K562 (cell line): ENCODE results near the gene CLPSL1. TPM values are rescaled to one million over a fixed set of nuclear protein-coding genes. Genes with fewer than 3 reads are reported as not detected.

Source experiments
- CREB1 ChIP-seq, 2 experiments: sonication (generic) in 1 of 2; formaldehyde crosslinking in 1 of 2; IDR thresholded peaks; 2 replicates each; pipeline versions ENCODE4 v1.6.1 to v1.8.0; 2012 to 2022; ENCODE audit warnings: inconsistent platforms in 1 of 2, mild to moderate bottlenecking in 1 of 2, missing genetic modification reagents in 1 of 2, moderate library complexity in 1 of 2
- FOXA3 ChIP-seq, 2 experiments: fragments of 450-650 bp in 1 of 2; sonication (generic) in 1 of 2; formaldehyde crosslinking; IDR thresholded peaks in 1 of 2; conservative IDR thresholded peaks in 1 of 2; 2 replicates each; pipeline versions ENCODE4 v1.4.0 to v1.8.0; 2020 to 2022; ENCODE audit warnings: mild to moderate bottlenecking in 2 of 2, missing genetic modification reagents in 1 of 2
- FOXJ2 ChIP-seq: fragments of 200-800 bp; sonication (Bioruptor generic); IDR thresholded peaks from 2 replicates; pipeline ENCODE4 v1.6.1; 2016; ENCODE audit warnings: missing genetic modification characterization, missing compliant biosample characterization
- MCM3 ChIP-seq: fragments of 450-650 bp; IDR thresholded peaks from 2 replicates; pipeline ENCODE4 v1.6.1; 2016
- MTA2 ChIP-seq: fragments of 450-650 bp; IDR thresholded peaks from 2 replicates; pipeline ENCODE4 v1.6.1; 2016; ENCODE audit warnings: low read depth
- NFIC ChIP-seq: fragments of 450-650 bp; IDR thresholded peaks from 2 replicates; pipeline ENCODE4 v1.6.1; 2017; ENCODE audit warnings: mild to moderate bottlenecking, inconsistent platforms
- POU5F1 ChIP-seq: fragments of 150-350 bp; IDR thresholded peaks from 2 replicates; pipeline ENCODE4 v1.6.1; 2014; ENCODE audit warnings: borderline replicate concordance, low read length, low read depth, mild to moderate bottlenecking; ENCODE audit not compliant: partially characterized antibody
- RBBP5 ChIP-seq: fragments of 200-600 bp; sonication (generic); IDR thresholded peaks from 2 replicates; pipeline ENCODE4 v1.6.1; 2012; ENCODE audit warnings: borderline replicate concordance, mild to moderate bottlenecking, low read length, control low read depth, inconsistent platforms; ENCODE audit not compliant: insufficient read depth, poor library complexity, severe bottlenecking
- SUPT5H ChIP-seq: fragments of 450-650 bp; IDR thresholded peaks from 2 replicates; pipeline ENCODE4 v1.6.1; 2016
- TARDBP ChIP-seq: fragments of 450-650 bp; IDR thresholded peaks from 2 replicates; pipeline ENCODE4 v1.6.1; 2016
- ZNF124 ChIP-seq: sonication (generic); formaldehyde crosslinking; IDR thresholded peaks from 2 replicates; pipeline ENCODE4 v1.8.1; 2022; ENCODE audit warnings: missing genetic modification reagents
- polyA plus RNA-seq, 8 experiments: library from polyadenylated mRNA; depleted of rRNA in 4 of 8; stranded (reverse) in 5 of 8; unstranded in 3 of 8; fragments of >200 nt; fragmentation: Nextera tagmentation in 2 of 8; fragmentation: Illumina TruSeq in 1 of 8; extraction: Ambion mirVana in 2 of 8; extraction: Trizol in 1 of 8; gene quantifications; 2 replicates each; pipeline versions ENCODE4 v1.2.1 to v1.2.3, GENCODE V29; 2011 to 2014; ENCODE audit warnings: inconsistent platforms in 1 of 8, missing spikeins in 1 of 8
- total RNA-seq, 7 experiments: library from RNA; depleted of rRNA in 6 of 7; stranded (reverse); fragments of >200 nt in 6 of 7; fragmentation: Illumina TruSeq in 2 of 7; extraction: Trizol in 2 of 7; gene quantifications; 2 replicates each; pipeline versions ENCODE4 v1.2.1 to v1.2.3, GENCODE V29; 2011 to 2021; ENCODE audit warnings: low replicate concordance in 1 of 7
- TF ChIP-seq, protein P1 (sequence below), 2 experiments: fragments of 450-650 bp; conservative IDR thresholded peaks; 2 replicates each; pipeline ENCODE4 v1.6.1; 2017; ENCODE audit warnings: mild to moderate bottlenecking in 2 of 2, moderate library complexity in 2 of 2
- TF ChIP-seq, protein P2 (sequence below): fragments of 250-450 bp; sonication (Bioruptor Pico); IDR thresholded peaks from 2 replicates; pipeline ENCODE4 v1.8.0; 2021; ENCODE audit warnings: mild to moderate bottlenecking, moderate library complexity
- TF ChIP-seq, protein P3 (sequence below): IDR thresholded peaks from 3 replicates; pipeline ENCODE4 v1.6.1; 2011; ENCODE audit warnings: borderline replicate concordance, mild to moderate bottlenecking; ENCODE audit not compliant: insufficient read length, insufficient read depth
- TF ChIP-seq, protein P4 (sequence below): sonication (generic); IDR thresholded peaks from 2 replicates; pipeline ENCODE4 v1.6.1; 2016
- TF ChIP-seq, protein P5 (sequence below): fragments of 200-800 bp; sonication (Bioruptor generic); IDR thresholded peaks from 2 replicates; pipeline ENCODE4 v1.6.1; 2017; ENCODE audit warnings: missing genetic modification characterization, missing compliant biosample characterization
- TF ChIP-seq, protein P6 (sequence below): fragments of 450-650 bp; IDR thresholded peaks from 2 replicates; pipeline ENCODE4 v1.6.1; 2016; ENCODE audit warnings: mild to moderate bottlenecking

Gene CLPSL1
- total and polyA plus RNA-seq, 9 of the 15 experiments (the other 6 are each of a cell fraction or from before 2014, with no cell fraction given) = not detected

DNA sequence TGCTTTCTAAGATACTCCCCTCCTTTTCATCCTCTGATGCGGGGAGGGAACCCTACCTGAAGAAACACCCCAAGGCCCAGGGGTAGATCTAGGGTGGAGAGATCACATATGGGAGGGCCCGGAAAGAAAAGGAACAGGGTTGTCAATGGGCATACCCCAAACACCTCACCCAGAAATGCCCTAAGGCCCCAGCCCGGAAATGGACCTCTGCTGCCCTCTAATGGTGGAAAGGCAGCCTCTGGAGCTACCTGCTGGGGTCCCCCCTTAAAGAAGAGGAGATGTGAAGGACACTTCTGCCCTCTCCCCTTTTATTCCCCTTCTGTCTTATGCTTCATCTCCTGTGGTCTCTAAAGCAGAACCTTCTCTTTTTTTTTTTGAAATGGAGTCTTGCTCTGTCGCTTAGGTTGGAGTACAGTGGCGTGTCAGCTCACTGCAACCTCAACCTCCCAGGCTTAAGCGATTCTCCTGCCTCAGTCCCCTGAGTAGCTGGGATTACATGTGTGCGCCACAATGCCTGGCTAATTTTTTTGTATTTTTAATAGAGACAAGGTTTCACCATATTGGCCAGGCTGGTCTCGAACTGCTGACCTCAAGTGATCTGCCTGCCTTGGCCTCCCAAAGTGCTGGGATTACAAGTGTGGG is 44.4 kb upstream of the CLPSL1 start (continued):
- TF ChIP-seq, protein P1, sequence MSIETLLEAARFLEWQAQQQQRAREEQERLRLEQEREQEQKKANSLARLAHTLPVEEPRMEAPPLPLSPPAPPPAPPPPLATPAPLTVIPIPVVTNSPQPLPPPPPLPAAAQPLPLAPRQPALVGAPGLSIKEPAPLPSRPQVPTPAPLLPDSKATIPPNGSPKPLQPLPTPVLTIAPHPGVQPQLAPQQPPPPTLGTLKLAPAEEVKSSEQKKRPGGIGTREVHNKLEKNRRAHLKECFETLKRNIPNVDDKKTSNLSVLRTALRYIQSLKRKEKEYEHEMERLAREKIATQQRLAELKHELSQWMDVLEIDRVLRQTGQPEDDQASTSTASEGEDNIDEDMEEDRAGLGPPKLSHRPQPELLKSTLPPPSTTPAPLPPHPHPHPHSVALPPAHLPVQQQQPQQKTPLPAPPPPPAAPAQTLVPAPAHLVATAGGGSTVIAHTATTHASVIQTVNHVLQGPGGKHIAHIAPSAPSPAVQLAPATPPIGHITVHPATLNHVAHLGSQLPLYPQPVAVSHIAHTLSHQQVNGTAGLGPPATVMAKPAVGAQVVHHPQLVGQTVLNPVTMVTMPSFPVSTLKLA (conservative IDR thresholded peaks at IDR 0.05) = 0 out of 4 replicates have a peak, but pooled peaks of 1 of the 2 experiments have one; percentile 16
- TF ChIP-seq, protein P2, sequence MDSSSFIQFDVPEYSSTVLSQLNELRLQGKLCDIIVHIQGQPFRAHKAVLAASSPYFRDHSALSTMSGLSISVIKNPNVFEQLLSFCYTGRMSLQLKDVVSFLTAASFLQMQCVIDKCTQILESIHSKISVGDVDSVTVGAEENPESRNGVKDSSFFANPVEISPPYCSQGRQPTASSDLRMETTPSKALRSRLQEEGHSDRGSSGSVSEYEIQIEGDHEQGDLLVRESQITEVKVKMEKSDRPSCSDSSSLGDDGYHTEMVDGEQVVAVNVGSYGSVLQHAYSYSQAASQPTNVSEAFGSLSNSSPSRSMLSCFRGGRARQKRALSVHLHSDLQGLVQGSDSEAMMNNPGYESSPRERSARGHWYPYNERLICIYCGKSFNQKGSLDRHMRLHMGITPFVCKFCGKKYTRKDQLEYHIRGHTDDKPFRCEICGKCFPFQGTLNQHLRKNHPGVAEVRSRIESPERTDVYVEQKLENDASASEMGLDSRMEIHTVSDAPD (CRISPR knock-in tag) = no peak
- TF ChIP-seq, protein P3, sequence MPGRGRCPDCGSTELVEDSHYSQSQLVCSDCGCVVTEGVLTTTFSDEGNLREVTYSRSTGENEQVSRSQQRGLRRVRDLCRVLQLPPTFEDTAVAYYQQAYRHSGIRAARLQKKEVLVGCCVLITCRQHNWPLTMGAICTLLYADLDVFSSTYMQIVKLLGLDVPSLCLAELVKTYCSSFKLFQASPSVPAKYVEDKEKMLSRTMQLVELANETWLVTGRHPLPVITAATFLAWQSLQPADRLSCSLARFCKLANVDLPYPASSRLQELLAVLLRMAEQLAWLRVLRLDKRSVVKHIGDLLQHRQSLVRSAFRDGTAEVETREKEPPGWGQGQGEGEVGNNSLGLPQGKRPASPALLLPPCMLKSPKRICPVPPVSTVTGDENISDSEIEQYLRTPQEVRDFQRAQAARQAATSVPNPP = no peak
- TF ChIP-seq FOXJ2 (tag) (no peak), POU5F1 (no peak), NFIC (peak; percentile 13; the same call in 1 of the 2 replicates), CREB1 (IDR thresholded peaks at IDR 0.05) (no peak), CREB1 (CRISPR knock-in tag; IDR thresholded peaks at IDR 0.05) (no peak), MCM3 (no peak), SUPT5H (no peak), ZNF124 (no peak), RBBP5 (no peak), MTA2 (no peak), TARDBP (no peak), FOXA3 (CRISPR knock-in tag; conservative IDR thresholded peaks at IDR 0.05 in 1 of 2, IDR thresholded peaks at IDR 0.05 in 1 of 2) (no peak)
- TF ChIP-seq, protein P4, sequence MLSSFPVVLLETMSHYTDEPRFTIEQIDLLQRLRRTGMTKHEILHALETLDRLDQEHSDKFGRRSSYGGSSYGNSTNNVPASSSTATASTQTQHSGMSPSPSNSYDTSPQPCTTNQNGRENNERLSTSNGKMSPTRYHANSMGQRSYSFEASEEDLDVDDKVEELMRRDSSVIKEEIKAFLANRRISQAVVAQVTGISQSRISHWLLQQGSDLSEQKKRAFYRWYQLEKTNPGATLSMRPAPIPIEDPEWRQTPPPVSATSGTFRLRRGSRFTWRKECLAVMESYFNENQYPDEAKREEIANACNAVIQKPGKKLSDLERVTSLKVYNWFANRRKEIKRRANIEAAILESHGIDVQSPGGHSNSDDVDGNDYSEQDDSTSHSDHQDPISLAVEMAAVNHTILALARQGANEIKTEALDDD = no peak
- TF ChIP-seq, protein P5, sequence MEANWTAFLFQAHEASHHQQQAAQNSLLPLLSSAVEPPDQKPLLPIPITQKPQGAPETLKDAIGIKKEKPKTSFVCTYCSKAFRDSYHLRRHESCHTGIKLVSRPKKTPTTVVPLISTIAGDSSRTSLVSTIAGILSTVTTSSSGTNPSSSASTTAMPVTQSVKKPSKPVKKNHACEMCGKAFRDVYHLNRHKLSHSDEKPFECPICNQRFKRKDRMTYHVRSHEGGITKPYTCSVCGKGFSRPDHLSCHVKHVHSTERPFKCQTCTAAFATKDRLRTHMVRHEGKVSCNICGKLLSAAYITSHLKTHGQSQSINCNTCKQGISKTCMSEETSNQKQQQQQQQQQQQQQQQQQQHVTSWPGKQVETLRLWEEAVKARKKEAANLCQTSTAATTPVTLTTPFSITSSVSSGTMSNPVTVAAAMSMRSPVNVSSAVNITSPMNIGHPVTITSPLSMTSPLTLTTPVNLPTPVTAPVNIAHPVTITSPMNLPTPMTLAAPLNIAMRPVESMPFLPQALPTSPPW (CRISPR knock-in tag) = peak; percentile 38; the same call in 1 of the 2 replicates
- TF ChIP-seq, protein P6, sequence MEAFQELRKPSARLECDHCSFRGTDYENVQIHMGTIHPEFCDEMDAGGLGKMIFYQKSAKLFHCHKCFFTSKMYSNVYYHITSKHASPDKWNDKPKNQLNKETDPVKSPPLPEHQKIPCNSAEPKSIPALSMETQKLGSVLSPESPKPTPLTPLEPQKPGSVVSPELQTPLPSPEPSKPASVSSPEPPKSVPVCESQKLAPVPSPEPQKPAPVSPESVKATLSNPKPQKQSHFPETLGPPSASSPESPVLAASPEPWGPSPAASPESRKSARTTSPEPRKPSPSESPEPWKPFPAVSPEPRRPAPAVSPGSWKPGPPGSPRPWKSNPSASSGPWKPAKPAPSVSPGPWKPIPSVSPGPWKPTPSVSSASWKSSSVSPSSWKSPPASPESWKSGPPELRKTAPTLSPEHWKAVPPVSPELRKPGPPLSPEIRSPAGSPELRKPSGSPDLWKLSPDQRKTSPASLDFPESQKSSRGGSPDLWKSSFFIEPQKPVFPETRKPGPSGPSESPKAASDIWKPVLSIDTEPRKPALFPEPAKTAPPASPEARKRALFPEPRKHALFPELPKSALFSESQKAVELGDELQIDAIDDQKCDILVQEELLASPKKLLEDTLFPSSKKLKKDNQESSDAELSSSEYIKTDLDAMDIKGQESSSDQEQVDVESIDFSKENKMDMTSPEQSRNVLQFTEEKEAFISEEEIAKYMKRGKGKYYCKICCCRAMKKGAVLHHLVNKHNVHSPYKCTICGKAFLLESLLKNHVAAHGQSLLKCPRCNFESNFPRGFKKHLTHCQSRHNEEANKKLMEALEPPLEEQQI = no peak
